ENCODE results near the gene RBM3.

Gene RBM3

GRCh38 chrX:48606091-48606490 lies 31.8 kb downstream of the RBM3 start:
- H3K9ac ChIP-seq (ENCODE audit: low read length), result no peak overlapping the region
- H3K9me3 ChIP-seq (ENCODE audit: insufficient read depth, low read depth, low read length), result no peaks in the 10 kb centered on the region
- no peak overlapping the region for H2BK5ac ChIP-seq (ENCODE audit: low read depth, low read length, poor library complexity)
- H3K27ac ChIP-seq (ENCODE audit: low read depth, low read length), result no peak overlapping the region
- peaks cover 30% of the 10 kb centered on the region in 2 experiments for H3K36me3 ChIP-seq (ENCODE audit: control insufficient read depth in 1 of 2, insufficient read depth in 2 of 2, low read length in 2 of 2)
- H2AK5ac ChIP-seq (ENCODE audit: low read length), result no peak overlapping the region
- no peak overlapping the region for H3K14ac ChIP-seq (ENCODE audit: low read length)
- no peaks in the 10 kb centered on the region for H3K79me1 ChIP-seq (ENCODE audit: low read length)
- no peak for DNase-seq
- no peak overlapping the region for H3K4me3 ChIP-seq (ENCODE audit: low read depth, low read length)
- no peaks in the 10 kb centered on the region for H3K79me2 ChIP-seq (ENCODE audit: control insufficient read depth, insufficient read depth, low read length, poor library complexity)
- H3K4me2 ChIP-seq (ENCODE audit: low read length), result no peak overlapping the region
- H4K12ac ChIP-seq (ENCODE audit: low read depth, low read length), result no peak overlapping the region
- no peak overlapping the region for H2AFZ ChIP-seq (ENCODE audit: insufficient read depth, low read length, poor library complexity)
- no peaks in the 10 kb centered on the region for H3K27me3 ChIP-seq (ENCODE audit: insufficient read depth, low read length)
- no peak overlapping the region for H4K8ac ChIP-seq (ENCODE audit: low read depth, low read length)
- H3K18ac ChIP-seq (ENCODE audit: low read length), result no peak overlapping the region
- H3K4ac ChIP-seq (ENCODE audit: low read depth, low read length), result no peak overlapping the region
- no peak overlapping the region for H2BK12ac ChIP-seq (ENCODE audit: low read length)
- H2BK120ac ChIP-seq (ENCODE audit: insufficient read depth, low read length, poor library complexity), result no peak overlapping the region
- H3K23ac ChIP-seq (ENCODE audit: low read length), result no peak overlapping the region
- no peaks in the 10 kb centered on the region for H3K4me1 ChIP-seq (ENCODE audit: control insufficient read depth in 1 of 2, insufficient read depth in 2 of 2, low read length in 2 of 2)
- WGBS (ENCODE audit: extremely low coverage, insufficient coverage, insufficient read length), result no CpG with 5 or more reads among the region's 6 CpGs
- H4K91ac ChIP-seq (ENCODE audit: low read depth, low read length), result no peak overlapping the region

GRCh38 chrX:48611703-48612102 lies 37.4 kb downstream of the RBM3 start:
- Histone ChIP-seq H4K8ac (ENCODE audit: low read depth, low read length) (no peak overlapping the region), H3K9ac (ENCODE audit: low read length) (no peak overlapping the region), H2BK5ac (ENCODE audit: low read depth, low read length, poor library complexity) (no peak overlapping the region), H3K79me2 (ENCODE audit: control insufficient read depth, insufficient read depth, low read length, poor library complexity) (no peaks in the 10 kb centered on the region), H2BK120ac (ENCODE audit: insufficient read depth, low read length, poor library complexity) (no peak overlapping the region), H3K36me3 (ENCODE audit: control insufficient read depth in 1 of 2, insufficient read depth in 2 of 2, low read length in 2 of 2) (no peaks in the 10 kb centered on the region), H2AK5ac (ENCODE audit: low read length) (no peak overlapping the region), H3K4me1 (ENCODE audit: control insufficient read depth in 1 of 2, insufficient read depth in 2 of 2, low read length in 2 of 2) (no peaks in the 10 kb centered on the region), H3K79me1 (ENCODE audit: low read length) (no peaks in the 10 kb centered on the region), H2BK12ac (ENCODE audit: low read length) (no peak overlapping the region), H4K12ac (ENCODE audit: low read depth, low read length) (no peak overlapping the region), H4K91ac (ENCODE audit: low read depth, low read length) (no peak overlapping the region), H3K4me2 (ENCODE audit: low read length) (no peak overlapping the region), H2AFZ (ENCODE audit: insufficient read depth, low read length, poor library complexity) (no peak overlapping the region), H3K9me3 (ENCODE audit: insufficient read depth, low read depth, low read length) (no peaks in the 10 kb centered on the region), H3K27me3 (ENCODE audit: insufficient read depth, low read length) (no peaks in the 10 kb centered on the region), H3K4ac (ENCODE audit: low read depth, low read length) (no peak overlapping the region), H3K23ac (ENCODE audit: low read length) (no peak overlapping the region), H3K4me3 (ENCODE audit: low read depth, low read length) (no peak overlapping the region), H3K18ac (ENCODE audit: low read length) (no peak overlapping the region), H3K14ac (ENCODE audit: low read length) (no peak overlapping the region), H3K27ac (ENCODE audit: low read depth, low read length) (no peak overlapping the region)
- WGBS (ENCODE audit: extremely low coverage, insufficient coverage, insufficient read length), result no CpG with 5 or more reads among the region's 2 CpGs
- no peak for DNase-seq

GRCh38 chrX:48613502-48614160 lies 39.3 kb downstream of the RBM3 start:
- no CpG with 5 or more reads among the region's 6 CpGs for WGBS (ENCODE audit: extremely low coverage, insufficient coverage, insufficient read length)
- no peak for DNase-seq
- H3K27me3 ChIP-seq (ENCODE audit: insufficient read depth, low read length), result no peaks in the 10 kb centered on the region

GRCh38 chrX:48616576-48616975 lies 42.3 kb downstream of the RBM3 start:
- Histone ChIP-seq H4K8ac (ENCODE audit: low read depth, low read length) (no peak overlapping the region), H3K18ac (ENCODE audit: low read length) (no peak overlapping the region), H4K12ac (ENCODE audit: low read depth, low read length) (no peak overlapping the region), H4K91ac (ENCODE audit: low read depth, low read length) (no peak overlapping the region), H3K9ac (ENCODE audit: low read length) (no peak overlapping the region), H3K79me1 (ENCODE audit: low read length) (no peaks in the 10 kb centered on the region), H2AFZ (ENCODE audit: insufficient read depth, low read length, poor library complexity) (no peak overlapping the region), H3K4me2 (ENCODE audit: low read length) (no peak overlapping the region), H2BK5ac (ENCODE audit: low read depth, low read length, poor library complexity) (no peak overlapping the region), H3K14ac (ENCODE audit: low read length) (no peak overlapping the region), H3K4me1 (ENCODE audit: control insufficient read depth in 1 of 2, insufficient read depth in 2 of 2, low read length in 2 of 2) (no peaks in the 10 kb centered on the region), H3K23ac (ENCODE audit: low read length) (no peak overlapping the region), H2BK120ac (ENCODE audit: insufficient read depth, low read length, poor library complexity) (no peak overlapping the region), H3K36me3 (ENCODE audit: control insufficient read depth in 1 of 2, insufficient read depth in 2 of 2, low read length in 2 of 2) (no peaks in the 10 kb centered on the region), H2AK5ac (ENCODE audit: low read length) (no peak overlapping the region), H3K27ac (ENCODE audit: low read depth, low read length) (no peak overlapping the region), H3K4me3 (ENCODE audit: low read depth, low read length) (no peak overlapping the region), H3K79me2 (ENCODE audit: control insufficient read depth, insufficient read depth, low read length, poor library complexity) (no peaks in the 10 kb centered on the region), H3K9me3 (ENCODE audit: insufficient read depth, low read depth, low read length) (no peaks in the 10 kb centered on the region), H2BK12ac (ENCODE audit: low read length) (no peak overlapping the region), H3K4ac (ENCODE audit: low read depth, low read length) (no peak overlapping the region), H3K27me3 (ENCODE audit: insufficient read depth, low read length) (no peaks in the 10 kb centered on the region)
- DNase-seq, result no peak
- no CpG with 5 or more reads among the region's 5 CpGs for WGBS (ENCODE audit: extremely low coverage, insufficient coverage, insufficient read length)

More at GRCh38 chrX:48613502-48614160, 39.3 kb downstream of the RBM3 start:
- H3K9me3 ChIP-seq (ENCODE audit: insufficient read depth, low read depth, low read length), result no peaks in the 10 kb centered on the region
- H2AFZ ChIP-seq (ENCODE audit: insufficient read depth, low read length, poor library complexity), result no peak overlapping the region
- no peak overlapping the region for H3K4me2 ChIP-seq (ENCODE audit: low read length)
- no peak overlapping the region for H3K23ac ChIP-seq (ENCODE audit: low read length)
- H2AK5ac ChIP-seq (ENCODE audit: low read length), result no peak overlapping the region
- no peaks in the 10 kb centered on the region for H3K79me2 ChIP-seq (ENCODE audit: control insufficient read depth, insufficient read depth, low read length, poor library complexity)
- H3K4me3 ChIP-seq (ENCODE audit: low read depth, low read length), result no peak overlapping the region
- no peak overlapping the region for H4K12ac ChIP-seq (ENCODE audit: low read depth, low read length)
- H4K91ac ChIP-seq (ENCODE audit: low read depth, low read length), result no peak overlapping the region
- H3K4me1 ChIP-seq (ENCODE audit: control insufficient read depth in 1 of 2, insufficient read depth in 2 of 2, low read length in 2 of 2), result no peaks in the 10 kb centered on the region
- H4K8ac ChIP-seq (ENCODE audit: low read depth, low read length), result no peak overlapping the region
- no peaks in the 10 kb centered on the region for H3K79me1 ChIP-seq (ENCODE audit: low read length)
- no peak overlapping the region for H3K9ac ChIP-seq (ENCODE audit: low read length)
- H3K27ac ChIP-seq (ENCODE audit: low read depth, low read length), result no peak overlapping the region
- no peak overlapping the region for H3K14ac ChIP-seq (ENCODE audit: low read length)
- no peak overlapping the region for H3K4ac ChIP-seq (ENCODE audit: low read depth, low read length)
- H3K18ac ChIP-seq (ENCODE audit: low read length), result no peak overlapping the region
- no peak overlapping the region for H2BK12ac ChIP-seq (ENCODE audit: low read length)
- no peaks in the 10 kb centered on the region for H3K36me3 ChIP-seq (ENCODE audit: control insufficient read depth in 1 of 2, insufficient read depth in 2 of 2, low read length in 2 of 2)
- no peak overlapping the region for H2BK120ac ChIP-seq (ENCODE audit: insufficient read depth, low read length, poor library complexity)
- H2BK5ac ChIP-seq (ENCODE audit: low read depth, low read length, poor library complexity), result no peak overlapping the region

Data from trophoblast cell (in vitro differentiated cells and primary cell).